Panc1 (cell line): ENCODE measurements around the gene ANO6.

Source experiments
- CTCF ChIP-seq: fragments of 450-650 bp; IDR thresholded peaks from 2 replicates; pipeline ENCODE4 v1.5.1; 2017; ENCODE audit warnings: mild to moderate bottlenecking
- POLR2AphosphoS5 ChIP-seq: IDR thresholded peaks from 2 replicates; pipeline ENCODE4 v1.6.1; 2012; ENCODE audit warnings: mild to moderate bottlenecking, low read depth, low read length, moderate library complexity

GRCh38 chr12:45377815-45378214, 161.9 kb downstream of the ANO6 start:
- TF ChIP-seq CTCF = no peak
- no peak for TF ChIP-seq POLR2AphosphoS5
